NK-92 treated with Interleukin-12 subunit alpha and Interleukin-12 subunit beta, amount 100 ng/mL, for 24 hours (cell line): ENCODE data around the gene GRID2.
"Not testable (repeated sequence)": the region's sequence is repeated elsewhere in the genome, so short reads cannot be mapped to it uniquely, and the experiment has no call there.

Source experiments
- DNase-seq: peaks from one replicate; lab custom pipeline; 2025; lab: John Stamatoyannopoulos, UW

Gene GRID2

DNA sequence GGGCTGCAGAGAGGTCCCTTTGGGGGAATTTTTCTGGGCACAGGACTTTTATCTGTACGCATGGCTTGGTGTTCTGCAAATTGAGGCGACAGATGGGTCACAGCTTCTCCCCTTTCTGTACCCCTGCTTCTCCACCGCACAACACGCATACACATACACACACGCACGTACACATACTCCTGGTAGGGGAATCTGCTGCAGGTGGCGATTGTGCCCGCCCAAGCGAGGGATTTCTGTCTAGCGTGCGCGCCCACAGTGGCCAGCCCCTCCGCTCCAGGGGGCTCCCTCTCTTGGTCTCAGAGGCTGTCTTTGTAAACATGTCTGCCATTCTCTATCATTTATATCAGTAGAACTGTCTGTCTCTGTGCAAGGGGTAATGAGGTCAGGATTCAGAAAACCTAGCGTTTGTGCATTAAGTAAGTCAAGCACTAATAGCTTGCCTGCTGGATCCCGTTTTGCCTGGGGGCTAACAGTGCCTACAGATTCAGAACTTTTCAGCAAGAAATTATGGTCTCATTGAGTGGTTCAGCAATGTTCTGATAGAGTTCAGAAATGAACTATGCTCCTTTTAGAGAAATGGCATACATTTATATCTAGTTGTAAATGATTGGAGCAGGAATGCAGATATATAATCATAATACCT, 2.2 kb downstream of the GRID2 start:
- no peak for DNase-seq

DNA sequence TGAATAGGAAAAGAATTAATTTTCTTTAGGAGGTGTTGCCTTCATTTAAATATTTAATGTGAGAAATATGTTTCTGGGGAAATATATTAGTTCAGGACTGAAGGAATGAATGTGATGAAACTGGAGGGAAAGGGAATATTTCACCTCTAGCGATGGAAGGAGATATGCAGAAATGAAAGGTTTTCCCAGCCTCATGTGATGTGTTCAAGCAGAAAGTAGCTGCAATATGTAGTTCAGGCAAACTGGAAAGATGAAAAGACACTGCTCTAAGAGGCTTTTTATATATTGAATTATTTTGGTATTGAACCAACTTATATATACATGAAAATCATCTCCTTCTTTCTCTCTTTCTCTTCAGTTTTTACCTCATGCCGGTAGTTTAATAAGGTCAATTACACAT, 3.4 kb downstream of the GRID2 start:
- no peak for DNase-seq

DNA sequence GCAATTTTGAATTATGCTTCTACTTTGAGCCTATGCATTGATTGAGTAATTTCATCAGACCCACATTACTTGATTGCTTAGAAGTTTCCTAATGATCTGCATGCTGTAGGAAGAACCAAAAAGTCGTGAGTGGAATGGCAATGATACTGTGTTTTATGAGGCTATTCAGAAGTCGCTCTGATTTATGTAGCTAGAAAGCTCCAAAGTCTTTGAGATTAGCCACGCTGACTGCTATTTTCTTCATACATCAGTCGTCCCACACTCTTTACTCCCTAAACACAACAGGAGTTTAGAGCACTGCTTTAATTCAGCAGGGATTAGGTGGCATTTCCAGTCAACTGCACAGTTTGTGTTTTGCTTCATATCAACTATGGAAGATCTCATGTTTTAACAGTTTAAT, 4.1 kb downstream of the GRID2 start:
- no peak for DNase-seq

DNA sequence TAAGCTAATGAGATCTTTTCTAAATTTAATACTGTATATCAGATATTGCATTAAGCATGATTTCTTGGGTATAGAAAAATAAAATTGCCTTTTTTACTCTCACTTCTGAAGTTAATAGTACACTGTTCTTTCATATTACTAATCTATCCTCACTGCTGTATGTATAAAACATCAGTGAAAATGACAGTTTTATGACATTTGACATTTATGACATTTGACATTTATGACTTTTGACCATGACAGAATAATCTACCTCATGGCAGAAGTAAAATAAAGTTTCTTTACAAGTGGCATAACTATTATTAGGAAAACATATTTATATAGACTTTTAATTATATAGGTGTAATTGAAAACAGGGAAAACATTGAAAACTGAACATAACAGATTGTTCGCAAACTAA, 13.3 kb downstream of the GRID2 start:
- no peak for DNase-seq

DNA sequence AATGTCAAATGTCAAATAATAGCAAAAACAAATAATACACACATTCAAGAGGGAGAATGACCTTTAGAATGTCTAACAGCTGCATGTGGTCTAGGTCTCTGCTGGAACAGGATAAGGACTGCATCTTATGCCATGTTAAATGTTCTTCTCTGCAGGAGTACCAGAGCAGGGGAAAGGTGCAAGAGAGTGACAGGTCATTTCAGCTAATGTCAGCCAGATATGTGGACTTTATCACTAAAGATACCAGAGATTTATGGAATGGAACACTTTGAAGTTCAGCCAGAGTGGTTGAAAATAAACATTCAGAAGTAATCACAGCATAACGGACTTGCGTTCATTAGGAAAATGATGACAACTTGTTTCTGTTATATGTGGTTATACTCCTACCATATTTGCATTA, 24.3 kb downstream of the GRID2 start:
- DNase-seq, result no peak

DNA sequence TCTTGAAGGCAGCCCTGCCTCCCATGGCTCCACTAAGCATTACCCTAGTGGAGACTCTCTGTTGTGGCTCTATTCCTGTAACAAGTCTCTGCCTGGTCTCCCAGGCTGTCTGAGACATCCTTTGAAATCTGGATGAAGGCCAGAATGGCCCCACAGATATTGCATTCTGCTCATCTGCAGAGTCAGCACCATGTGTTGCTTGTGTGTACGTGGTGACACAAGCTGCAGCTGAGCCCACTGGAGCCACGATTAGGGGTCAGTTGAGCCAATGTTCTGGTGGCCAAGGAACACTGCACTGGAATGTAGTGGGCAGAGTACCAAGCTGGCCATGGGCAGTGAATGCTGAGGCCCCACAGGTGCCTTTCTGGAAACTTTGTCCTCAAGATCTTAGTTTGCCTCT, 29.2 kb downstream of the GRID2 start:
- no peak for DNase-seq

DNA sequence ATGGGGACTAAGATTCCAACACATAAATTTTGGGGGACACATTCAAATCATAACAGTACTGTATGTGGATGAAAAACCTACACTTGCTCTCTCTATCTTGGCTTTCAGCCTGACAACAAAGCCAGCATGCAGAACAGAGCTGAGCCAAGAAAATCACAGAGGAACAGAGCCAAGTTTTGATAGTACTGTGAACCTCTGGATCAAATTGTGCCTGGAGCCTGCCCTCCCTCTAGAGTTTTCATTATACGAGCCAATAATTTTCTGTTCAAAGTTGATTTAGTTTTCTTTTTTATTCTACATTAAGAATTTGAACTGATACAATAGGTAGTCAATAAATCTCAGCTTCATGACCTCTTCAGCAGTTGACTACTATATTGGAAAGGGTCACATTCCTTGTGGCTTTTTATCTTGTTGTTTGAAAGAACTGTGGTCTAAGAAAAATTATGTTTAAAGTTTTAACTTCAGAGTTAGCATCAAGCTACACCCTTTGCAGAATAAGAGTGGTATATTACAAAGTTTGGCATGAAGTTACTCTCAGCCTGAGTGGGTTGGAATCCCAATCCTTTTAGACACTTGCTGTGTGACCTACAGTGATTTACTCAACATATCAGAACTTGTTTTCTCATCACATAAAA, 31.1 kb downstream of the GRID2 start:
- DNase-seq, result no peak

DNA sequence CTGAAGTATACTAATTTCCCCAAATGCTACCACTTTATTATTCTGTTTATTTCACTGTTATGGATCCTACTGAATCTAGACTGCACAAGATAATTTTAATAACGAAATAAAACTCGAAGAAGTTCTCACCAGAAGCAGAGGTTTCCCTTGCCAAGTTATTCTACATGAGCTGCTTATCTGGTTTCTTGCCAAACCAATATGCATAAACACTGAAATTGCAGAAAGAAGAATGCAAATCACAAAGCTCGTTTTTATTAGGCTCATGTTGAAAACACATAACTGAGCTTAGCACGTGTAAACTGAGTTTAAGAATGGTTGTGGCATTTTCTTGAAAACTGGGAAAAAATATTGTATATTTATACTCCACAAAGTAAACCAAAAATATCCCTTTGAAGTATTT, 35.9 kb downstream of the GRID2 start:
- DNase-seq, result no peak

DNA sequence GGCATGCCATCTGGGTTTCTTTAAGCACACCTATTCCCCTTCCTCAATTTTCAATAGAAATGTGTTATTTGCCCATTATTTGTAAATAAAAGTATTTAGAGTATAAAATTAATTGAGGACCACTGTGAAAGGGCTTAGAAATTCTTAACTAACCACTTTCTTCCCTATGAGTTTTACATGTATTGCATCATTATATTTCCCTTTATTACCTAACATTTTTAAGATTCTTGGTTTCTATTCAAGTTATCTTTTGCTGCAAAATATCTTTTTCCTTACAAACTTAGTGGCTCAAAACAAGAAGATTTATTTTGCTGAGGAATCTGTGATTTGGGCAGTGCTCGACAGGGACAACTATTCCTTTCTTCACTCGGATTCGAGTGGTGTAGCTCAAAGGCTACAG, 40.5 kb downstream of the GRID2 start:
- DNase-seq, result no peak

DNA sequence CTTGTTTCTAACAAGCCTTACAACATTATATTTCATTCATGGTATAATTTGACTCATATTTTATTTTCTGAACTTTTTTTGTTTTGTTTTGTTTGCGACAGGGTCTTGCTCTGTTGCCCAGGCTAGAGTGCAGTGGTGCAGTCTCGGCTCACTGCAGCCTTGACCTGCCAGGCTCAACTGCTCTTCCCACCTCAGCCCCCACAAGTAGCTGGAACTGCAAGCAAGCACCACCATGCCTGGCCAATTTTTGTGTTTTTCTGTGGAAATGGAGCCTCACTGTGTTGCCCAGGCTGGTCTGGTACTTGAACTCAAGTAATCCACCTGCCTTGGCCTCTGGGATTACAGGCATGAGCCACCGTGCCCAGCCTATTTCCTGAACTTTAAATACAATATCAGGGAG, 42.5 kb downstream of the GRID2 start:
- no peak for DNase-seq

DNA sequence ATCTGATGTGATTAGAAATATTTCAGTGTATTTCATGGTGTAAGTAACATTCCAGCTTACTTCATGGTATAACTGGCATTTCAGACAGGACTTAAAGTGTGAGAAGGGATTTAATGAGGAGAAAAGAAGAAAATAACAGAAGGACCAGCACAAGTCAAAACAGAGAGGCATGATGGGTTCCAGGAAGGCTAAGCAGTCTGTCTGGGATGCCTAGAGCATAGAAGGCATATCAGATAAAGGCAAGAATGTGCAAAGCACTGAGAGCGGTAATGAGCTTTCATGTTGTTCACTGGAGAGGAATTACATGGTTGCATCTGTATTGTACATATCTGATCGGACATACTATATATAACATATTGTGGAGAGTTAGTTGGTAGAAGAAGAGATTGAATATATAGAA, 54.2 kb downstream of the GRID2 start:
- DNase-seq, result no peak

DNA sequence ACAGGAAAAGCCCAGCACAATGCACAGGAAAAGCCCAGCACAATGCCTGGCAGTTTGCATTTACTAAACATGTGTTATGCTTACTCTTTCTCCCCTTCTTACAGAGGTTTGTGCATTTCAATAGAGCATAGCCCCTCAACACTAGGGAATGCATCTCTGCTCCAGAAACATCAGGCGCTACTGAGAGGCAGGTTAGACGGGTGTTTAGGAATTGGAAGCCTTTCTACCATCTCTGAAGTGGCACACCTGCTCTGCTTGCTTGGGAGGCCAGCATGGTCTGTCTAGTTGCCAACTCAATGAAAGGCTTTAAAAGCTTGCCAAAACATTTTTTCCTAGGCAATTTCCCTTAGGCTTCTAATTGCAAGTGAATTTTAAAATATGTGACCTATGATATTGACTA, 55.7 kb downstream of the GRID2 start:
- no peak for DNase-seq

DNA sequence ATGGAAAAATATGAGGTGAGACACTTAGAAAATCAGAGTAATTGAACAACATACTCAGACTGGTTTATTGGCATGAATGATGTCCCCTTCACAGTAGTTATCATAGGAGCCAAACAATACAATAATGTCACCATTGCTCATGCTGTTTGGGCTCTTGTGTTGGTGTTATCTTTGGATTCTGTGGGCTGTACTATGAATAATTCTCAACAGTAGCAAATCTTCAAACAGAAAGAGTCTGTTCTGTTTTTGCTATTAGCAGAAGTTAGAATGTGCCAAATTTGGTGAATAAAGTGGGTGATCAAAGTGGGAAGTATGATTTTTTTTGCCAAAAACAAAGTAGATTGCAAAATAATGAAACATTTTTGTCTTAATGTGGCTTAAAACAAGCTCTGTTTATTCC, 58.3 kb downstream of the GRID2 start:
- no peak for DNase-seq

DNA sequence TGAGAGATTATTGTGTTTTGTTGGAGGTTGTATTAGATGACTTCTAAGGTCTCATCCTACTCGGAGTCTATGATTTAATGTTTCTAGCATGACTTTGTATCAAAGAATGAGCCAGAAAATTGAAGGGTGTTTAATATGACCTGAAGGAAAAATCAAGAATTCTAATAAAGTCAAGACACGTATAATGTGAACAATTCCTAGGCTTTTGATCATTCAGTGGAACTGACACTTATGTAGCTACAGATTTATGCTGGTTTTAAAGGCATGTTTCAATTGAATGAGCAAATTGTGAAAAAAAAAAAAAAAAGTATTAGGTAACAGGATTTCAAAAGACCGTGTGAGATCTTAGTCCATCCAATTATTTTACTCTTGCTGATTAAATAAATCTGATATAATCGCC, 64.9 kb downstream of the GRID2 start:
- no peak for DNase-seq

DNA sequence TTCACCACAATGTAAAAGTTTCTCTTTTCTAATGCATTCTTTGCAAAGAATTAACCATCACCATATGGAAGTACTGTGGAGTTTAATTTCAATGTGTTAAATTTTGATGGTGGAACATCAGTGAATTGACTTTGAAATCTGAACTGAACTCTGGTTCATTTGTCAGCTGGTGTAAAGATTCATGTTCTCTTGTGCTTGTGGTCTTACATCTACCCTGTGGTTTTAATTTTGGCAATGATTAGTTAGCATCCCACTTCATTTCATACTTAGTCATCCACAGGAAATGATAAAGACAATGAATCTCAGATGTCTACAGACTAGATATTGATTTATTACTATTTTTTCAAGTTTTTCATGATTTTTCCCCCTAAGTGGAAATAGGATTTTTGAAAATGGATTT, 77.8 kb downstream of the GRID2 start:
- no peak for DNase-seq

DNA sequence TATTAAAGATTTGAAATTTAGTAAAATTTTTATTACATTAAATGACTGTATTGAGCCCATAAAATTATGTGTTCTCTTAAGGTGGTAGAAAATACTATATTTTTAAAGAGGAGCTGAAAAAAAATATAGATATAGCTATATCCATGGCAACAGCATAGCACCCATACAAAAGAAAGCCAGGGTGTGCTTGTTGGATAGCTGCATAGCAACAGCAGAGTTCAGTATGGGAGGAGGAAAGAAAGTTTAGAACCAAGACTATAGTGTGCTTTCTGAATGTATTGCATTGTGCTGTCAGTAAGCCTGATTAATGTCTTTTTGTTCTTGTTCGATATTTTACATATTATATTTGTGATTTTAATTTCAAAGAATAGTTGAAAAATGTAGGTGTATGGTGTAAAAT, 78.4 kb downstream of the GRID2 start:
- DNase-seq, result no peak

DNA sequence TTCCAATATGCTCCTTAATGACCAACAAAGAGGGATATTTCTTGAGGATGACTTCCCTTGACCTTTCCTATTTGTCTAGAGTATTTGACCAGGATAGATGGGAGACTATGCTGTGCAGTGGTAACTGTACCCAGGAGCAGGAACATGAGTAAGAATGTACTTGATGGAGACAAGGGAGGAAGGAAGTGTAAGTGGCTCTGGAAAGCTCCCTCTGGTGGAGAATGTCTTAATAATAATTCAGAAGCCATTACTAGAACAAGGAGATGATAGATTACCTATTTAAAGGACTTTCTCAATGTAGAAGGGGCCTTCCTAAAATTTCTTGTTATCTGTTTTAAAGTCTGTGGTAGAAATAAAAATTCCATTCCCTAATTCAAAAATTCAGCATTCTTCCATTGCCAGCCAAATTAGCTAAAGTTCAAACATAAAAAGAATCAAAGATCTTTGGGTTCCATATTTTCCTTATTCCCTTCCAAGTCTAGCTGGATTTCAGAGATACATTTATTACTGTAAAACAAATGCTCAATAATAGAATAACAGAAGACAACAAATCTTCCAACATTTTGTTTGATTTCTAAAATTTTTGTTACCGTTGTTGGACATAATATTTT, 83.8 kb downstream of the GRID2 start:
- no peak for DNase-seq

DNA sequence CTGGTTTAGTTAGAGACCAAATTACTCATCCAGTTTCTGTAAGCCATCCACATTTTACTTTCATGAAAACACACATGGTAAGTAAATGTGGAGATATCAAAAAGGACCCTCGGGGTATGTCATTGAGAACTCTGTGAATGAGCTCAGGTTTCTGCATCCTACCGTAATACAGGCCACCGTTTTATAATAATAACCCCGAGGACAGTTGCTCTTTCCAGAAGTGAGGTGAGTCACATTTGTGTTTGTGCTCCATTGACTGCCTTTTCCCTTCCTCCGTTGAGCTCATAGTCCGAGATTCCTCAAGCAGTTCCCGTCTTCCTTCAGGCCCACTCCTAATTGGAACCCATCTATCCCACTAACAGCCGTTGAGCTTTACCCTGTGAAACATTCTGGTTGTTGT, 95.3 kb downstream of the GRID2 start:
- no peak for DNase-seq

DNA sequence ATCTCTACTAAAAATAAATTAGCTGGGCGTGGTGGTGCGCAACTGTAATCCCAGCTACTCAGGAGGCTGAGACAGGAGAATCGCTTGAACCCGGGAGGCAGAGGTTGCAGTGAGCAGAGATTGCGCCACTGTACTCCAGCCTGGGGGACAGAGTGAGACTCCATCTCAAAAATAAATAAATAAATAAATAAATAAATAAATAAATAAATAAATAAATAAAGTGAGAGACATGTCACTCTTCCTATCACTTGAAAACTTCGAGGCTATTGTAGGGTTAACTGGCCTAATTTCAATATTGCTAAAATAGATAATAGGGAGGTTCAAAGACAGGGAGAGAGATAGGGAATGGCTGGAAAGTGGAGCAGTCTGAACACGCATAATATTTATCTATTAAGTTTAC, 99.8 kb downstream of the GRID2 start:
- not testable (repeated sequence) for DNase-seq

DNA sequence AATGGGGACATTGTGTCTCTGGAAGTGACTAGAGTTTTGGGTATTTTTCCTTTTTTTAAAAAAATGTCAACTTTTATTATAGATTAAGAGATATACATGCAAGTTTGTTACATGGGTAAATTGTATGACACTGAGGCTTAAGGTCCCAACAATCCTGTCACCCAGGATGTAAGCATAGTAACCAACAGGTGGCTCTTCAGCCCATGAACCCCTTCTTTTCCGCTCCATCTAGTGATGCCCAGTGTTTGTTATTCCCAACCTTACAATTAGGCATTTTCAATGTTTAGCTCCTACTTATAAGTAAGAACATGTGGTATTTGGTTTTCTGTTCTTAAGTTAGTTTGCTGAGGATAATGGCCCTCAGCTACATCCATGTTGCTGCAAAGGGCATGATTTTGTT, 102.7 kb downstream of the GRID2 start:
- no peak for DNase-seq

DNA sequence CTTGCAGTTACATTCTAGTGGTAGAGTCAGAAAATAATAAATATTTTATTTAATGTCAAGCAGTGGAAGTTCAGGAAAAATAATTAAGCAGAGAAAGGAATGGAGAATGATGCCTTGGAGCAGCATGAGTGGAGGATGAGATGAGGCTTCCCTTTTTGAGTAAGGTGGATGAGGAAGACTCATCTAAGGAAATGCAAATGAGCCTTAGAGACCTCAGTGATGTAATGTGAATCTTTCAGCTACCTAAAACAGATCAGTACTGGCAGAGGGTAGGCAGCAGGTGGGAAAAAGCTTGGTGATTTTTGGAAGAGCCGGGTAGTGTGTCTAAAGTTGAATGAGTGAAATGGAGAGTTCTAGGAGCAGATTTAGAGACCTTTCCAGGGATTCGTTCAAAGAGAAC, 118.2 kb downstream of the GRID2 start:
- no peak for DNase-seq

DNA sequence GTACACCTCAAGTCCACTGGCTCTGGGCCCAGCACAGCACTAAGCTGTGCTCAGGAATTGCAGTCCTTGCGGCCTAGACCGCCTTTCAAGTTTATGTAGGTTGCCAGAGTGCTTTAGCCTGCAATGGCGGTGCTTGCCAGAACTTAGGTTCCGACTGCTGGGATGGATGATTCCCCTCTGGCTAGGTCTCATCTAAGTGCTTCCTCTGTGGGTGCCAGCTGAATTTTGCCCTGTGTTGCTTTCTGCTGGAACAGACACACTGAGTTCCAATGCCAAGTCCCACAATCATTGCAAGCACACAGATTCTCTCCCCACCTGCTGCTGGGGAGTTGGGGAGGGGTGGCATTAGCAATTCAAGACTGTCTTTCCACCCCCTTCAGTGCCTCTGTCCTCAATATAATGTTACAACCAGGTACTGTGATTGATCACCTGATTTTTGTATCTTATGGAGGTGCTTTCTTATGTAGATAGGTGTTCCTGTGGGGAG, 129.5 kb downstream of the GRID2 start:
- DNase-seq, result no peak

DNA sequence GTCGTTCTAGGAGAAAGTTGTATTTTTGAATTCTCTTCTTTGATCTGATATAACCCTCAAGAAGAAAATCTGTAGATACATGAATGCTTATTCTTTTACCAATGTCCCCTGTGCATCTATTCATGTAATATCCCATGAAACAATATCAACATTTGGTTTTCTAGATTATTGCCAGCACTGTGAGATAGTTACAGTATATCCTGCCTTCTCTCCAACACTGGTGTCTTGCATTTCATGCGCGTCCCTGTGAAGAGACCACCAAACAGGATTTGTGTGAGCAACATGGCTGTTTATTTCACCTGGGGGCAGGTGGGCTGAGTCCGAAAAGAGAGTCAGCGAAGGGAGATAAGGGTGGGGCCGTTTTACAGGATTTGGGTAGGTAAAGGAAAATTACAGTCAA, 135.0 kb downstream of the GRID2 start:
- DNase-seq, result not testable (repeated sequence)

DNA sequence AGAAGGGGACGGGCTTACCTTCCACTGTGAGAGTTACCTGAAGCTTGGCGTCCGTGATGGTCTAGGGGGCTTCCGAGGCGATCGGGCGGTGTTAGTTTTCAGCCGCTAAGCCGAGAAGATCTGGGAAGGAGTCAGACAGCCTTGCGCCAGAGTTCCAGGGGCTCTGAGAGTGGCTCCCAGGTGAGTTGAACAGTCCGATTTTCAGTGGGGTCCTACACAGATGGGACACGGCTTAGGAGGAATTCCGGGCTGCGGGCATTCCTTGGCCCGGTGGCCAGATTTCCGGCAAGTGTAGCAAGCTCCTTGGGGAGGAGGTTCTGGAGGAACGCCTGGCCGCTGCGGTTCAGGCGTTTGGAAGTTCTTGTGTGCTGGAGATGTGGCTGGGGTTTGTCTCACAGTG, 138.4 kb downstream of the GRID2 start:
- DNase-seq, result not testable (repeated sequence)
